ENCODE results near the gene OR2T27.
"Not testable (repeated sequence)": the region's sequence is repeated elsewhere in the genome, so short reads cannot be mapped to it uniquely, and the experiment has no call there.

Gene OR2T27, protein sequence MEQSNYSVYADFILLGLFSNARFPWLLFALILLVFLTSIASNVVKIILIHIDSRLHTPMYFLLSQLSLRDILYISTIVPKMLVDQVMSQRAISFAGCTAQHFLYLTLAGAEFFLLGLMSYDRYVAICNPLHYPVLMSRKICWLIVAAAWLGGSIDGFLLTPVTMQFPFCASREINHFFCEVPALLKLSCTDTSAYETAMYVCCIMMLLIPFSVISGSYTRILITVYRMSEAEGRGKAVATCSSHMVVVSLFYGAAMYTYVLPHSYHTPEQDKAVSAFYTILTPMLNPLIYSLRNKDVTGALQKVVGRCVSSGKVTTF

DNA sequence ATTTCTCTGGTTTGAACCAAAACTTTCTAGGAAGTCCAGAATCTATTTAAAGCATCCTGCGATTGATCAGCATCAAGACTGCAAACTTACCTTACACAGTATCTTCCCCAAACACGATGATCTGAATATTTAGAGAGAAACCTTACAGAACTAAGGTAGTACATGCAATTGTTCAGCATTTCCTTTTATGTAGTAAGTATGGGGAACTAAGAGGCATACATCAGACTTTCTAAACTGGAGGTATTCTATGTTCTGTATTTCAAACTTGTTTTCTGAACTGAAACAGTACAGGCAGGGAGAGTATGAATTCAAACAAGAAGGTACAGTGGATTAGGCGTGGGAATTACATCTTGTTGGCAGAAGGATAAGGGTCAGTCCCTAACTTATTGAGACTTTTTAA, at the start of gene OR2T27:
Gene OR2T27, minus strand, starts transcription at position 175 of the 400 bp plus-strand sequence. CDS start 4,644 bp downstream, outside the sequence.
- in situ Hi-C loops (cut with HindIII; ENCODE audit: low sequenced_read_pairs); H3K4me3 ChIP-seq (ENCODE audit: low read depth, low read length); DNase-seq (ENCODE audit: low read depth, low spot score): not testable (repeated sequence)

DNA sequence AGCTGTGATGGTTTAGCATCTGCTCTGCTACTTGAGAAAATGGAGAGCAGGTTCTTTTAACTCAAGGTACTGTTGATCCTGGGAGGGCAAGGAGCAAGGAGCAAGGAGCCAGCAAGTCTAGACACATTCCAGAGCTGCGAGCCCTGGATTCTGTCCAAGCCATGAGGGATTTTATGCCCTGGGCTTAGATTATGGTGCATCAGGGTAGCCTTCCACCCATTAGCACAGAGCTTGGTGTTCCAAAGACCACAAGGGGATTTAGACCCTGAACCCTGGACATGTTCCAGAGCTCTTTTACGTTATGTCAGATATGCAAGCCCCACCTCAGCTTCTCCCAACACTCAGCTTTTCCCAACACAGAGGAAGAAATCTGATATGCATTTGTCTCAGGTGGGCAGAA, 49.3 kb upstream of the OR2T27 start:
- TF ChIP-seq, protein P1, sequence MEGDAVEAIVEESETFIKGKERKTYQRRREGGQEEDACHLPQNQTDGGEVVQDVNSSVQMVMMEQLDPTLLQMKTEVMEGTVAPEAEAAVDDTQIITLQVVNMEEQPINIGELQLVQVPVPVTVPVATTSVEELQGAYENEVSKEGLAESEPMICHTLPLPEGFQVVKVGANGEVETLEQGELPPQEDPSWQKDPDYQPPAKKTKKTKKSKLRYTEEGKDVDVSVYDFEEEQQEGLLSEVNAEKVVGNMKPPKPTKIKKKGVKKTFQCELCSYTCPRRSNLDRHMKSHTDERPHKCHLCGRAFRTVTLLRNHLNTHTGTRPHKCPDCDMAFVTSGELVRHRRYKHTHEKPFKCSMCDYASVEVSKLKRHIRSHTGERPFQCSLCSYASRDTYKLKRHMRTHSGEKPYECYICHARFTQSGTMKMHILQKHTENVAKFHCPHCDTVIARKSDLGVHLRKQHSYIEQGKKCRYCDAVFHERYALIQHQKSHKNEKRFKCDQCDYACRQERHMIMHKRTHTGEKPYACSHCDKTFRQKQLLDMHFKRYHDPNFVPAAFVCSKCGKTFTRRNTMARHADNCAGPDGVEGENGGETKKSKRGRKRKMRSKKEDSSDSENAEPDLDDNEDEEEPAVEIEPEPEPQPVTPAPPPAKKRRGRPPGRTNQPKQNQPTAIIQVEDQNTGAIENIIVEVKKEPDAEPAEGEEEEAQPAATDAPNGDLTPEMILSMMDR (IDR thresholded peaks at IDR 0.05; ENCODE audit: low read depth, low read length): no peak
- DNase-seq (ENCODE audit: low read depth, low spot score): no peak
- no peak overlapping the region for H3K4me3 ChIP-seq (ENCODE audit: low read depth, low read length)
- in situ Hi-C loops (cut with HindIII; ENCODE audit: low sequenced_read_pairs): no loop called here

DNA sequence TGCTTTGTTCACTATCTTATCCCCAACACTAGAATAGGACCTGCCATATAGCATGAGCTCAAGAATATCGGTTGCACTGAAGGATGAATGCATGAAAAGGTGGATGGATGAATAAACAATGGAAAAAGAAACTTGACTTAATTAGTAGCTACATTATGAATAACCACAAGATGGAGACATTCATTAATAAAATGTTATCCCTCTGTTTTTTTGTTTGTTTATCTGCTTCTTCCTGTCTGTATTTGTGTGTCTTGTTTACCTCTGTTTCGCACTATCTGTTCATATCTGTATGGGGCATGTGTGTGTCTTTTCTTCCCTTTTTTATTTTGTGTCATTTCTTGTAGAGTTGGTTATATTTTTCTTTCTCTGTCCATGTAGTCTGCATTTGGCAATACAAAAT, 48.3 kb upstream of the OR2T27 start:
- in situ Hi-C loops (cut with HindIII; ENCODE audit: low sequenced_read_pairs): no loop called here
- DNase-seq (ENCODE audit: low read depth, low spot score): no peak
- TF ChIP-seq, protein P1 (IDR thresholded peaks at IDR 0.05; ENCODE audit: low read depth, low read length): no peak
- no peak overlapping the region for H3K4me3 ChIP-seq (ENCODE audit: low read depth, low read length)

DNA sequence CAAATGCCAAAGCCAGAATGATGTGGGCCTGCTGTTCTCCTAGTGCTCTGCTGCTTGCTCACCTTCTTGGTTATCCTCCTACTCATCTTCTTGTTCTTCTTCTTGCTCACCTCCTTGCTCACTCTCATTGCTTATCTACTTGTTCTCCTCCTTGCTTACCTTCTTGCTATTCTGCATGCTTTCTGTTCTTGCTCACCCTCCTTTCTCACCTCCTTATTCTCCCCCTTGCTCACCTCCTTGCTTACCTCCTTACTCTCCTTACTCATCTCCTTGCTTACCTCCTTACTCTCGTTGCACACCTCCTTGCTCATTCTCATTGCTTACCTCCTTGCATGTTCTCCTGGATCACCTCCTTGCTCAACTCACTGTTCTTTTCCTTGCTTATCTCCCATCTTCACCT, 47.4 kb upstream of the OR2T27 start, which contains the start of gene OR14I1:
Gene OR14I1, minus strand, starts transcription at position 53 of the 400 bp plus-strand sequence.
- TF ChIP-seq, protein P1 (IDR thresholded peaks at IDR 0.05; ENCODE audit: low read depth, low read length): no peak
- DNase-seq (ENCODE audit: low read depth, low spot score): no peak

DNA sequence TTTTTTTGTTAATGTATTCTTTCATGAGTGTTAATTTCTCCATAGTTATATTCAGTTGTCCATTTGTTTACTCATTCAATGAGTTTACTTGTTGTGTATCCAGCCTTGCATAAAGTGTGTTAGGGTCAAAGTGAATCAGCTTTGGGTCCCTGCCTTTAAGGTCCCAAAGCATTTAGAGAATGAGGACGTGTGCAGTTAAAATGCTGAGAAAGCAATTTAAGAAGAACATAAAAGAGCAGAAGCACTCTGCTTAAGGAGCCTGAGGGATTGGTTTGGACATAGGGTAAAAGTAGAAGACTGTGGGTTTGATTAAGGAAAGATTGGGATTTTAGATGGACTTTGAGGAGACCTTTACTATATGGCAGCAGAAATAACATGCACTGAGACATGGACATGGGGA, 43.8 kb upstream of the OR2T27 start:
- no peak for DNase-seq (ENCODE audit: low read depth, low spot score)
- in situ Hi-C loops (cut with HindIII; ENCODE audit: low sequenced_read_pairs): no loop called here
- no peak overlapping the region for H3K4me3 ChIP-seq (ENCODE audit: low read depth, low read length)
- TF ChIP-seq, protein P1 (IDR thresholded peaks at IDR 0.05; ENCODE audit: low read depth, low read length): no peak

More for the DNA sequence above, 47.4 kb upstream of the OR2T27 start, which contains the start of gene OR14I1:
- in situ Hi-C loops (cut with HindIII; ENCODE audit: low sequenced_read_pairs): no loop called here
- no peak within 1 kb of the TSS for H3K4me3 ChIP-seq (ENCODE audit: low read depth, low read length)

DNA sequence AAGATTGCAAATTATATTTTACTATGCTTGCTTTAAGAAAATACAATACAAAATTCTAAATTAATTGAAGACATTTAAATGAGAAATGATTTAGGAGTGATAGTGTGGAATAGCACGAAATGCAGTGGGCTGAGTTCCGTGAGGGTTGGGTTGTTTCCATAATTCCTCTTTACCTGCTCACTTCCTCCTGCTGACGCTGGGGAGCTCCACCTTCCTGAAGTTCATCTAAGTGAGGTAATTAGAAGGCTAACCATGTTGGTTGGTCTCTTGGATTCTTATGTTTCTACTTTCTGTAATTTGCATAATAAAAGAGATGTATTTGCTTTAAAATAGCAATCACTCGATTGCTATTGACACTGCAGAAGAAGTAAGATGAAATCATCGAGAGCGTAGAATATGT, 42.6 kb upstream of the OR2T27 start:
- in situ Hi-C loops (cut with HindIII; ENCODE audit: low sequenced_read_pairs): no loop called here
- no peak for DNase-seq (ENCODE audit: low read depth, low spot score)
- TF ChIP-seq, protein P1 (IDR thresholded peaks at IDR 0.05; ENCODE audit: low read depth, low read length): no peak
- H3K4me3 ChIP-seq (ENCODE audit: low read depth, low read length): no peak overlapping the region

DNA sequence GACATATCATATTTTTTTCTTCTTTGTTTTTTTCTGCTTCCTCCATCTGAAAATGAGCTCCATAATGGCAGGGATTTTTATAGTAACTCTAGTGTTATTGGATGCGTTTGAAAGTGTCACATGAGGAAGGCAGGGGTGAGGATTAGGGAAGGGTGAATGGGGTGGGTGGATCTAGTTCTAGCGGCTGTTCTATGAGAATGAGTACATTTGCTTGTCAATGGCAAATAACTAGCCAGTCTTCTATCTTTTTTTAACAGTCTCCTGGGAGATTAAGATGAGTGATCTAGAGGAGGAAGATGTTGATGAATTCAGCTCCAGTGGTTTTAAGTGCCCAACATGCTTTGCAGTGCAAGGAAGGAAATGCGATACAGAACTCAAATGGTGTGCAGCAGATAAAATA, 41.4 kb upstream of the OR2T27 start:
- in situ Hi-C loops (cut with HindIII; ENCODE audit: low sequenced_read_pairs): no loop called here
- TF ChIP-seq, protein P1 (IDR thresholded peaks at IDR 0.05; ENCODE audit: low read depth, low read length): no peak
- no peak for DNase-seq (ENCODE audit: low read depth, low spot score)
- H3K4me3 ChIP-seq (ENCODE audit: low read depth, low read length): no peak overlapping the region

All from astrocyte of the spinal cord (primary cell).